ENCODE results near the gene TIAL1. TPM values are rescaled to one million over a fixed set of nuclear protein-coding genes. Genes with fewer than 3 reads are reported as not detected.

Gene TIAL1
- total RNA-seq, 1 experiment from 2014 or later, result 94.1 TPM

DNA sequence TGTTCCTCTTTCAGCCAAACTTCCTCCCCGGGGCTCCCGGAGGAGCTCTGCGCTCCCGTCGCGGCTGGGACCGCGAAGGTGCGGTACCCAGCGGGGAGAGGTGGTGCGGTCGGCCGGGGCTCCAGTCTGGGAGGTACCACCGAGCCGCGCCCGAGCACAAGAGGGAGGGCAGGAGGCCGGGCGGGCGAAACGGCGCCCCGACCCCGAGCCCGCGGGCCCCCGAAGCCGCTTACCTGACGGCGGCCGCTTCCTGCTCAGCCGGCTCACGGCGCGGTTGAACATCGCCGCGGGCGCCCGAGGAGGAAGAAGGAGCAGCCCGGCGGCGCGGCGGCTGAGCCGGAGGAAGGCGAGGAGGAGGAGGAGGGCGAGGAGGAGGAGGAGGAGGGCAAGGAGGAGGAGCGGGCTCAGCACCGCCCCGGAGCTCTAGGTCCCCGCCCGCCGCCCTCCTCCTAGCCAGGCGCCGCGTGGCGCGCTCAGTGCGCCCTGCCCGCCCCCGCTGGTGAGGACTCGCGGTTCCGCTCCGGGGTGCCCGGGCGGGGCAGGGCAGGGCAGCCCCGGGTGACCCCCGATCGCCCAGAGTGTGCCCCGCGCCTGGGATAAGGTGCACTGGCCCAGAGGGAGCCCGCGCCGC lies 54.3 kb downstream of the TIAL1 start, which contains the start of gene RGS10:
Gene RGS10 (minus strand): TSS at position 363 of the 631 bp plus-strand sequence. CDS start 81 bp downstream, at position 282.
- Histone ChIP-seq H3K27me3 (ENCODE audit: insufficient read depth, low read depth) (no peaks in the 10 kb centered on the region), H3K27ac (peak within 1 kb of the TSS; percentile 32), H3F3A (ENCODE audit: insufficient read depth, low read depth) (peaks cover 6% of the 10 kb centered on the region; the same call in 1 of the 2 replicates), H3K9me2 (ENCODE audit: insufficient read depth) (no peaks in the 10 kb centered on the region), H3K79me2 (ENCODE audit: low read depth) (peaks cover 35% of the 10 kb centered on the region), H3K4me1 (replicated peaks; ENCODE audit: insufficient read depth) (peaks cover 31% of the 10 kb centered on the region), H4K20me1 (ENCODE audit: insufficient read depth) (no peaks in the 10 kb centered on the region), H3K4me2 (peak within 1 kb of the TSS; percentile 87), H2AFZ (peak within 1 kb of the TSS; percentile 80), H3K36me3 (ENCODE audit: low read depth) (no peaks in the 10 kb centered on the region), H3K9me3 (ENCODE audit: insufficient read depth, low read depth) (no peaks in the 10 kb centered on the region), H3K4me3 (peak within 1 kb of the TSS; percentile 77)
- ChIA-PET CTCF (interaction anchor here (0.6 to 1.2 kb wide), 2 partner anchors 26 to 341 kb away, joined by 3 read pairs; no protein-coding TSS in a partner anchor), POLR2A (ENCODE audit: unreplicated experiment) (interaction anchor here (0.6 to 1.0 kb wide), 7 partner anchors 20 to 399 kb away, joined by 3 to 6 read pairs (median 4); partner anchors contain the start of gene INPP5F)
- DNase-seq, result peak; percentile 61 to 81
- intact Hi-C loops (cut with micrococcal nuclease; ENCODE audit: unreplicated experiment), result loop anchor here (2.0 to 5.0 kb wide), 3 partner anchors 98 to 345 kb away; no protein-coding TSS in a partner anchor
- BruUV-seq (replicated peaks), result no TSS peak
- TF ChIP-seq, protein P1, sequence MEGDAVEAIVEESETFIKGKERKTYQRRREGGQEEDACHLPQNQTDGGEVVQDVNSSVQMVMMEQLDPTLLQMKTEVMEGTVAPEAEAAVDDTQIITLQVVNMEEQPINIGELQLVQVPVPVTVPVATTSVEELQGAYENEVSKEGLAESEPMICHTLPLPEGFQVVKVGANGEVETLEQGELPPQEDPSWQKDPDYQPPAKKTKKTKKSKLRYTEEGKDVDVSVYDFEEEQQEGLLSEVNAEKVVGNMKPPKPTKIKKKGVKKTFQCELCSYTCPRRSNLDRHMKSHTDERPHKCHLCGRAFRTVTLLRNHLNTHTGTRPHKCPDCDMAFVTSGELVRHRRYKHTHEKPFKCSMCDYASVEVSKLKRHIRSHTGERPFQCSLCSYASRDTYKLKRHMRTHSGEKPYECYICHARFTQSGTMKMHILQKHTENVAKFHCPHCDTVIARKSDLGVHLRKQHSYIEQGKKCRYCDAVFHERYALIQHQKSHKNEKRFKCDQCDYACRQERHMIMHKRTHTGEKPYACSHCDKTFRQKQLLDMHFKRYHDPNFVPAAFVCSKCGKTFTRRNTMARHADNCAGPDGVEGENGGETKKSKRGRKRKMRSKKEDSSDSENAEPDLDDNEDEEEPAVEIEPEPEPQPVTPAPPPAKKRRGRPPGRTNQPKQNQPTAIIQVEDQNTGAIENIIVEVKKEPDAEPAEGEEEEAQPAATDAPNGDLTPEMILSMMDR (conservative IDR thresholded peaks at IDR 0.05), result no peak
- no peak for TF ChIP-seq EZH2 (IDR thresholded peaks at IDR 0.05; ENCODE audit: low read depth)

DNA sequence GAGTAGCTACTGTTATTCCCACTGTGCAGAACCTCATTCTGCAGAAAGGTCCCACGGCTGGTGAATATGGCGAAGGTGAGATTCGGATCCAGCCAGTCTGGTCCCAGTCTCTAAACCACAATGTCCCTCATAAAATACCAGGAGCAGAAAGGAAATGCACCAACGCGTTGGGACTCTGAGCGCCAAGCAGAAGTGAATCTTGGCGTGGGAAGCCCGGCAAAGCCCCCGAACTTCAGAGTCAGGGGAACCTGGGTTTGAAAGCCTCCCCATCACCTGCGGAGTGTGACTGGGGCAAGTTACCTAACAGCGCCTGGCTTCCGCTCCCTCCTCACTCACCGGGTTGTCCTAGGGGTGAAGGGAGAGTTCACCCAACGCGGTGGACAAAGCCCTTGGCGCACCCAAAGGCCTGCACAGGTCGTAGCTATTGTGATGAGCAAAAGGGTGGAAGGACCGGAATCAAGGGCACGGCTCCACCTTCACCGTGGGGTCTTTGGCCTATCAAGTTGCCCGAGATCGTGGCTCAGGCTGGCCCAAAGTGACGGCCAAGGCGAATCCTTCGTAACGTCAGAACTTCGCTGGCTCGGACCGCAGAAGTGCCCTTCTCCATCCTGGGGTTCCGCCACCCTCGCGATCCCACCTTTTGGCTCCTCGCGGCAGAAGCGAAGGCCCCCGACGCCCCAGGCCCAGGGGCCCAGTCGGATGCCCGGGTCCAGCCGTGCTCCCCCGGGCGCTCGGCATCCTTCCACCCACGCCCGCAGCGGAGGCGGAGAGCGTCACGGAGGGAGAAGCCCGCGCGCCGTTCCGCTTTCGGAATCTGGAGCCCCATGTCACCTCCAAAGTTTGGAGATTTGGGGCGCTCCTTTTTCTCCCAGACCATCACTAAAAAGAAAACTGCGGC lies 55.1 kb downstream of the TIAL1 start:
- ChIA-PET CTCF (interaction anchor here (0.6 to 1.2 kb wide), 2 partner anchors 25 to 340 kb away, joined by 3 read pairs; no protein-coding TSS in a partner anchor), POLR2A (ENCODE audit: unreplicated experiment) (interaction anchor here (0.6 to 1.0 kb wide), 6 partner anchors 19 to 349 kb away, joined by 3 to 6 read pairs (median 4); no protein-coding TSS in a partner anchor)
- DNase-seq, result peak; percentile 23 to 41
- Histone ChIP-seq H4K20me1 (ENCODE audit: insufficient read depth) (no peaks in the 10 kb centered on the region), H3K4me3 (peak overlapping the region; percentile 77), H3K27me3 (ENCODE audit: insufficient read depth, low read depth) (no peaks in the 10 kb centered on the region), H3K4me1 (replicated peaks; ENCODE audit: insufficient read depth) (peaks cover 31% of the 10 kb centered on the region), H3K4me2 (peak overlapping the region; percentile 87), H2AFZ (peak overlapping the region; percentile 80), H3K9me2 (ENCODE audit: insufficient read depth) (no peaks in the 10 kb centered on the region), H3K79me2 (ENCODE audit: low read depth) (peaks cover 42% of the 10 kb centered on the region), H3K9me3 (ENCODE audit: insufficient read depth, low read depth) (no peaks in the 10 kb centered on the region), H3K36me3 (ENCODE audit: low read depth) (no peaks in the 10 kb centered on the region), H3K27ac (0 out of 2 replicates have a peak overlapping the region, but pooled peaks have one; percentile 12), H3F3A (ENCODE audit: insufficient read depth, low read depth) (peaks cover 6% of the 10 kb centered on the region; the same call in 1 of the 2 replicates)
- intact Hi-C loops (cut with micrococcal nuclease; ENCODE audit: unreplicated experiment), result loop anchor here (1.0 to 5.0 kb wide), 4 partner anchors 18 to 344 kb away; no protein-coding TSS in a partner anchor
- TSS peak; percentile 35 for BruUV-seq (replicated peaks)
- TF ChIP-seq, protein P1 (conservative IDR thresholded peaks at IDR 0.05), result no peak
- TF ChIP-seq EZH2 (IDR thresholded peaks at IDR 0.05; ENCODE audit: low read depth), result no peak

DNA sequence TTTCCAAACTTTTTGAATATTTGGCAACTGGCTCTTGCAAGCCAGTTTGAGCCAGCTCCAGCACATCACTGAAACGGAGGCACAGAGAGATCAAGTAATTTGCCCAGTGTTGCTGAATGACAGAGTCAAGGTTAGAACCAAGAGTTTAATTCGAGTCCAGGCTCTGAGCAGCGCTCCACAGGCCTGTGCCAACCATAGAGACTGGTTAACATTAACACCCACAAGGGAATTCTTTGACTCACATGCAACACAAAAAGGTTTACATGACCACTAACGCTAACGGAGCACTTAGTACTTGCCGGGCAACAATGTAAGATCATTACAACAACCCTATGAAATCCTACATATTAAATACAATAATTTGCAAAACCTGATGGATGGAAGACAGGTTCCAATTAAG lies 55.7 kb downstream of the TIAL1 start:
- no peaks in the 10 kb centered on the region for H3K27me3 ChIP-seq (ENCODE audit: insufficient read depth, low read depth)
- H3K4me1 ChIP-seq (replicated peaks; ENCODE audit: insufficient read depth), result peaks cover 31% of the 10 kb centered on the region
- TF ChIP-seq, protein P1 (conservative IDR thresholded peaks at IDR 0.05), result no peak
- TF ChIP-seq EZH2 (IDR thresholded peaks at IDR 0.05; ENCODE audit: low read depth), result no peak
- no peaks in the 10 kb centered on the region for H3K9me3 ChIP-seq (ENCODE audit: insufficient read depth, low read depth)
- H3K27ac ChIP-seq, result no peak overlapping the region
- ChIA-PET CTCF (no interaction called here), POLR2A (ENCODE audit: unreplicated experiment) (interaction anchor here (0.6 to 0.7 kb wide), 2 partner anchors 16 to 139 kb away, joined by 3 read pairs; no protein-coding TSS in a partner anchor)
- H3K4me3 ChIP-seq, result peak overlapping the region; percentile 77
- peaks cover 44% of the 10 kb centered on the region for H3K79me2 ChIP-seq (ENCODE audit: low read depth)
- H4K20me1 ChIP-seq (ENCODE audit: insufficient read depth), result no peaks in the 10 kb centered on the region
- intact Hi-C loops (cut with micrococcal nuclease; ENCODE audit: unreplicated experiment), result loop anchor here (1.0 to 5.0 kb wide), 2 partner anchors 18 to 344 kb away; no protein-coding TSS in a partner anchor
- no peaks in the 10 kb centered on the region for H3K9me2 ChIP-seq (ENCODE audit: insufficient read depth)
- H3K4me2 ChIP-seq, result peak overlapping the region; percentile 87
- H3F3A ChIP-seq (ENCODE audit: insufficient read depth, low read depth), result peaks cover 6% of the 10 kb centered on the region; the same call in 1 of the 2 replicates
- DNase-seq, result peak in 1 of 2 experiments; percentile 37
- no TSS peak for BruUV-seq (replicated peaks)
- H2AFZ ChIP-seq, result peak overlapping the region; percentile 80; the same call in 1 of the 2 replicates
- H3K36me3 ChIP-seq (ENCODE audit: low read depth), result no peaks in the 10 kb centered on the region
